Stomach smooth muscle (tissue), 2 donors: ENCODE measurements around the gene TEX26.
"Not testable (repeated sequence)": the region's sequence is repeated elsewhere in the genome, so short reads cannot be mapped to it uniquely, and the experiment has no call there.

Experiments
- H3K27ac ChIP-seq: one replicate; pipeline ENCODE4 v1.7.0; 2013; ENCODE audit warnings: mild to moderate bottlenecking, low read length, inconsistent platforms
- H3K27me3 ChIP-seq, 2 donors: one replicate each; pipeline ENCODE4 v1.7.0; 2013; ENCODE audit warnings: low read length in 2 of 2; ENCODE audit not compliant: insufficient read depth in 2 of 2, control insufficient read depth in 1 of 2
- H3K36me3 ChIP-seq, 2 donors: one replicate each; pipeline ENCODE4 v1.7.0; 2013; ENCODE audit warnings: low read length in 2 of 2; ENCODE audit not compliant: control insufficient read depth in 2 of 2, insufficient read depth in 2 of 2
- H3K4me1 ChIP-seq: one replicate; pipeline ENCODE4 v1.7.0; 2013; ENCODE audit warnings: low read length; ENCODE audit not compliant: control insufficient read depth, insufficient read depth
- H3K4me3 ChIP-seq, 2 donors: one replicate each; pipeline ENCODE4 v1.7.0; 2013; ENCODE audit warnings: low read length in 2 of 2
- H3K9ac ChIP-seq, 2 donors: one replicate each; pipeline ENCODE4 v1.7.0; 2013; ENCODE audit warnings: low read length in 2 of 2, mild to moderate bottlenecking in 1 of 2
- H3K9me3 ChIP-seq, 2 donors: one replicate each; pipeline ENCODE4 v1.7.0; 2013; ENCODE audit warnings: low read length in 2 of 2; ENCODE audit not compliant: control insufficient read depth in 2 of 2
- donor health status: healthy.
- donor health status: Pancreatic carcinoma.

TEX26 gene

DNA sequence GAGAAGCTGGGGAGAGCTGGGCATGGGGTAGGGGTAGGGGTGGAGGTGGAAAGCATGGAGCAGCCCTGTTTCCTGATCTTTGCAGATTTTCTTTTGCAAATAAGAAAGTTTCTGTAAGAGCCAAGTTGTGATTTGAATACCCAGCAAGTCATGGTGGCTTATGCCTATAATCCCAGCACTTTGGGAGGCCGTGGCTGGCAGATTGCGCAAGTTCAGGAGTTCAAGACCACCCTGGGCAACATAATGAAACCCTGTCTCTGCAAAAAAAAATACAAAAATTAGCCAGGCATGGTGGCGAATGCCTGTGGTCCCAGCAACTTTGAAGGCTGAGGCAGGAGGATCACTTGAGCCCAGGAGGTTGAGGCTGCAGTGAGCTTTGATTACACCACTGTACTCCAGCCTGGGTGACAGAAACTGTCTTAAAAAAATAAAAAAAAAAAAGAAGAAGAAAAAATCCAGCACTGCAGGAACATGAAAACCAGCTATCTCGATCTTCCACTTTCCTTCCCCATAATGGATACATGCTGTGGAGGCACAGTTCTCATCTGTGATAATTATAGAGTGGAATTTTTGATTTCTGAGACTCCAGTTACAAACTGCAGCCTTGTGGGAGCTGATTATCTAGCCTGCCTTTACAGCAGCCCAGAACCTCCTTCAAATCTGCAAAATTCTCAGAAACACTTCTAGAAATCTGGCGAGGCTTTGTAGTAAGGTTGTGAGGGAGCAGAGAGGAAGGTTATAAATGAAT, 12.1 kb upstream of the TEX26 start:
- Histone ChIP-seq H3K36me3 (no peaks in the 10 kb centered on the region), H3K9ac (no peak overlapping the region), H3K9me3 (no peaks in the 10 kb centered on the region), H3K27ac (no peak overlapping the region), H3K4me3 (no peak overlapping the region), H3K27me3 (no peaks in the 10 kb centered on the region), H3K4me1 (no peaks in the 10 kb centered on the region)

DNA sequence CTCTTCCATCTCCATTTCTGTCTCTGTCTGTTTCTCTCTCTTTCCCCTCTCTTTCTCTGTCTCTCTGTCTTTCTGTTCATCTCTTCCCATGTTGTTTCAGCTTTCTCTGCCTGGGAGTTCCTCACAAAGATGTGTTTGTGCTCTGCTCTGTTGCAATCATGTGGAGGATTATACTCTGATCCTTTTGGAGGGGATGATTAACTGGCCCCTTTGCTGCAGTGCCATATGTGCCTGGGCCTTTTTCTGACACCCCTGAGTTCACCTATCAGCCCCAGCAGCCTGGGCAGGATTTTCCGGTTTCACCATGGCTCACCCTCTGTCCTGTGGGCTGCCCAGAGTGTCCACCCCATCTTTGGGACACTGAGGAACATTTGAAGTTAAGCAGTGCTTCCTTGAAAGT, 9.0 kb upstream of the TEX26 start:
- H3K27me3 ChIP-seq = no peaks in the 10 kb centered on the region

DNA sequence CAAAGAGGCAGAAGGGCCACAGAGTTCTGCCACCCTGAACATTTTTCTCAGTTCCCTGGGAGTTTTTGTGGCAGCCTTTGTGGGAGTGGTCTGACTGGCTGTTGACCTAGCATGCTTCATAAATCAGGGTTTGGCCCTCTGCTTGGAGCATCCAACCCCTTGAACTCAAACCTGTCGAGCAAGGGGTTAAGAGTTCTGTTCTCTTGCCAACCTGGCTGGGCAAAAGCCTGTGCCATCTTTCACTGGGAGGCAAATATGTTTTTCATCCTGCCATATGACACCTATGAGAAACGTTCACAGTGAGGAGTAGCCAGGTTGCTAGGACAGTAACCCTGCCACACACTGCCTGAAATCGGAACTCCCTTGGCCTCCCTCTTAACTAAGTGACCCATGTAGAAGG, 7.7 kb upstream of the TEX26 start:
- Histone ChIP-seq H3K9ac (no peak overlapping the region), H3K36me3 (no peaks in the 10 kb centered on the region), H3K4me3 (no peak overlapping the region), H3K27me3 (no peaks in the 10 kb centered on the region), H3K9me3 (no peaks in the 10 kb centered on the region), H3K27ac (no peak overlapping the region), H3K4me1 (no peaks in the 10 kb centered on the region)

More for the DNA sequence above, 9.0 kb upstream of the TEX26 start:
- no peaks in the 10 kb centered on the region for H3K9me3 ChIP-seq
- H3K4me3 ChIP-seq = no peak overlapping the region
- no peaks in the 10 kb centered on the region for H3K4me1 ChIP-seq
- no peak overlapping the region for H3K9ac ChIP-seq
- H3K36me3 ChIP-seq = no peaks in the 10 kb centered on the region
- H3K27ac ChIP-seq = no peak overlapping the region

DNA sequence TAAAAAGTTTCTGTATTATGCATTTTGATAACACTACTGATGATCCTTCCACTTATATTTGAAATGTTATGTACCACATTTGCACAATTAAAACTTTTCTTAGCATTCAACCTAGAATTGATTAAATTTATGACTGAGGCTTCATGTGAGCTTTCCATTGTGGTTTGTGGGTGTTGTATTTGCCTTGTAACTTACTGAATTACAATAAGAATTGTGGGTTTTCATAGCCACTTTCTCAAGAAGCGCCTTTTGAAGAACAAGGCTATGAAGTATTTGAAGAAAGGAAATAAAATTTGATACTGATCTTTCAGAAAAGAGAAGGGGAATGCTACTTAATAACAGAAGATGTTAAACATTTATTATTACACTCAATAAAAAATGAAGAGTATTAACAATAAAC, 7.0 kb upstream of the TEX26 start:
- no peak overlapping the region for H3K4me3 ChIP-seq
- no peaks in the 10 kb centered on the region for H3K9me3 ChIP-seq

DNA sequence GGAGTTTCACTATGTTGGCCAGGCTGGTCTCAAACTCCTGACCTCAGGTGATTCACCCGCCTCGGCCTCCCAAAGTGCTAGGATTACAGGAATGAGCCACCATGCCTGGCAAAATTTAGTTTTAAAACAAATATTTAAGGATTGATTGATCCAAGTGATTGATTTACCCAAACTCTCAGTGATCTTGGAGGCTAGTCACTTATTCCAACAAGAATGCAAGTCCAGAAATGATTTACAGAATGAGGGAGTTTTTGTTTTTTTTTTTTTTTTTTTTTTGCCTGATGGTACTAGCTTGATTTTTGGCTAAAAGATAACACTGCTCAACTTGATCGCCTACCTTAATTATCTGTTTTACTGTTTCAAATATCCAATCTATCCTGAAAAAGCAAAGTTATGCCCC, 5.7 kb upstream of the TEX26 start:
- no peak overlapping the region for H3K9ac ChIP-seq
- no peaks in the 10 kb centered on the region for H3K9me3 ChIP-seq
- H3K36me3 ChIP-seq = no peaks in the 10 kb centered on the region
- H3K4me1 ChIP-seq = no peaks in the 10 kb centered on the region
- no peak overlapping the region for H3K4me3 ChIP-seq
- H3K27ac ChIP-seq = no peak overlapping the region
- H3K27me3 ChIP-seq = no peaks in the 10 kb centered on the region

More for the DNA sequence above, 7.0 kb upstream of the TEX26 start:
- H3K36me3 ChIP-seq = no peaks in the 10 kb centered on the region
- no peak overlapping the region for H3K9ac ChIP-seq
- H3K27ac ChIP-seq = no peak overlapping the region
- no peaks in the 10 kb centered on the region for H3K27me3 ChIP-seq
- no peaks in the 10 kb centered on the region for H3K4me1 ChIP-seq

DNA sequence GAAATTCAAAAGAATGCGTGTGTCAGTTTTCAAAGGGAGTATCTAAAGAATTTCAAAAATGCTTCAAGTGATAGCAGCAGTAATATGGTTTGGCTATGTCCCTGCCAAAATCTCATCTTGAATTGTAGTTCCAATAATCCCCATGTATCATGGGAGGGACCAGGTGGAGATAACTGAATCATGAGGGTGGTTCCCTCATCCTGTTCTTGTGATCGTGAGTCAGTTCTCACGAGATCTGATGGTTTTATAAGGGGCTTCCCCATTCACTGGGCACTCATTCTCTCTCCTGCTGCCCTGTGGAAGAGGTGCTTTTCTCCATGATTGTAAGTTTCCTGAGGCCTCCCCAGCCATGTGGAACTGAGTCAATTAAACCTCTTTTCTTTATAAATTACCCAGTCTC, 5.3 kb upstream of the TEX26 start:
- H3K27ac ChIP-seq, H3K4me3 ChIP-seq, H3K27me3 ChIP-seq, H3K36me3 ChIP-seq, H3K4me1 ChIP-seq, H3K9me3 ChIP-seq, H3K9ac ChIP-seq: not testable (repeated sequence)

DNA sequence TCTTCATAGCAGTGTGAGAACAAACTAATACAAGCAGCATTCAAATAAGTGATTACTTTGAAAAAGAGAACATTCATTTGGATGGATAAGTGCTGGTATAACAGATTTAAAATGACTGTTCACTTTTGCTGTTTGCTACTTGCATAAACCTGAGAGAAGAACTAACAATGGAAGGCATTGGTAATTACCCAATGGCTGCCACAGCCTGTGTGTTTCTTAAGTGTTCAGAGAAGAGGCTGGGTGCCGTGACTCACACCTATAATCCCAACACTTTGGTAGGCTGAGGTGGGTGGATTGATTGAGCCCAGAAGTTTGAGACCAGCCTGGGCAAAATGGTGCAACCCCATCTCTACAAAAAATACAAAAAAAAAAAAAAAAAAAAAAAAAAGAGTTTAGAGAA, 4.9 kb upstream of the TEX26 start:
- H3K4me3 ChIP-seq = no peak overlapping the region
- H3K27ac ChIP-seq = no peak overlapping the region
- H3K36me3 ChIP-seq = no peaks in the 10 kb centered on the region
- H3K4me1 ChIP-seq = no peaks in the 10 kb centered on the region
- no peak overlapping the region for H3K9ac ChIP-seq
- no peaks in the 10 kb centered on the region for H3K9me3 ChIP-seq
- H3K27me3 ChIP-seq = peaks cover 0 to 3% of the 10 kb centered on the region in 2 donors

DNA sequence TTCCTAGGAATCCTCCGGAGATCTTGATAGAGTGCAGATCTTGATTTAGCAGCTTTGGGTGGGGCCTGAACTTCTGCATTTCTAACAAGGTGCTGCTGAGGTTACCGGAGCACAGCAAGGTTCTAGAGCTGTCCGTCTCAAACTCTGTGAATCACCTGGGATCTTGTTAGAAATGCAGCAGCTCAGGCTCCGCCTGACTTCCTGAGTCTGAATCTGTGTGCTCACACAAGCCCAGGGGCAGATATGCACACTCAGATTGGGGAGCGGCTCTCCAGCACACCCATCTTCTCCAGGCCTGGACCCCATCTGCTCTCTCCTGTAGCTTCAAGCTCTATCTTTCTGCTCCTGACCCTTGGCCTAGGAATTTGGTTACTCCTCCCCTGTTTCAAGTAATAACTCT, 3.5 kb upstream of the TEX26 start:
- H3K36me3 ChIP-seq = no peaks in the 10 kb centered on the region
- H3K27me3 ChIP-seq = peaks cover 0 to 11% of the 10 kb centered on the region in 2 donors
- H3K9me3 ChIP-seq = no peaks in the 10 kb centered on the region
- no peak overlapping the region for H3K9ac ChIP-seq
- no peak overlapping the region for H3K27ac ChIP-seq
- no peak overlapping the region for H3K4me3 ChIP-seq
- H3K4me1 ChIP-seq = peaks cover 2% of the 10 kb centered on the region

DNA sequence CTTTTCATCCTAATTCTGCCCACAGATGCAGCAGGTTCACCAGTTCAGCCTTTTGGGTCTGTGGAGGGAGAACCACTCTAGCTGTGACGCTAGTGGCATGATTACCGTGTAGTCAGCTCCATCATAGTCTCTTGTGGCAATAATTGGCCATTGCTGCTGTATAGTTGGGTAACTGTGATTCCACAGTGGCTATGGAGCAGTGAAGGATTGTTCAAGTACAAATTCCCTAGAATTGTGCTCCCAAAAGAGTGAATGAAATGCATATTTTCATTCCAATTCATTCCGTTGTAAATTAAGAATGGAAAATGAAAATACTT, 856 bp downstream of the TEX26 start:
- H3K4me3 ChIP-seq = no peak overlapping the region
- H3K9ac ChIP-seq = no peak overlapping the region
- H3K36me3 ChIP-seq = no peaks in the 10 kb centered on the region
- H3K4me1 ChIP-seq = peaks cover 2% of the 10 kb centered on the region
- peaks cover under 1 to 2% of the 10 kb centered on the region in 2 donors for H3K9me3 ChIP-seq
- H3K27me3 ChIP-seq = peaks cover 0 to 13% of the 10 kb centered on the region in 2 donors
- H3K27ac ChIP-seq = no peak overlapping the region

DNA sequence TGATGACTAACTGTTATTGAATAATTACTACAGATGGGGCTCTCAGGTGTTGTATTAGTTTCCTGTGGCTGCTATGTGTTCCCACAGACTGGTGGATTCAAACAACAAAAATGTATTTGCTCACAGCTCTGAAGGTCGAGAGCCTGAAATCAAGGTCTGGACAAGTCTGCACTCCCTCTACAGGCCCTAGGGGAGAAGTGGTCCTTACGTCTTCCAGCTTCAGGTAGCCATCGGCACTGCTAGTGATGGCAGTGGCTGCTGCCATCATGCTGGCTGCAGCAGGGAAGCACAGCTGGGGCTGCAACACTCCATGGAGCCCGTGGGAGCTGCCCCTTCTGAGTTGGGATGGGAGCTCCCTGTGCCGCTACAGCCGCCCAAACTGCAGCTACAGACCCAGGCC, 1.9 kb downstream of the TEX26 start:
- Histone ChIP-seq H3K4me1 (peaks cover 2% of the 10 kb centered on the region), H3K36me3 (no peaks in the 10 kb centered on the region), H3K27ac (no peak overlapping the region), H3K27me3 (peaks cover 0 to 13% of the 10 kb centered on the region in 2 donors), H3K9me3 (peaks cover 5 to 7% of the 10 kb centered on the region in 2 donors), H3K4me3 (no peak overlapping the region), H3K9ac (no peak overlapping the region)

DNA sequence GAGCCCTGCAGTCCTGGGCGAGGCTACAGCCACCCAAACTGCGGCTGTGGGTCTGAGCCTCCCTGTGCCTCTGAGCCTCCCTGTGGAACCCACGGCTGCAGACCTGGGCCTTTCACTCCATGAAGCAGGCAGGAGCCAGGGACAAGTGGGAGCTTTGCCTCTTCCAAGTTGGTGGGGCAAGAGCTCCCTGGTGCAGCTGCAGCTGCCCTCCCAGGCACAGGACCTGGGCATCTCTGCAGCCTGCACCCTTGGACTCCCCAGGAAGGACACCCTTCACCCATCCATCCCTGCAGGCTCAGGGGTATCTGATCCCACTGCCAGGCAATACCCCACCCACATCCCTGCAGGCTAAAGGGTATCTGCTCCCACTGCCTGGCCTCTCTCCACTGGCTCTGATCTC, 2.3 kb downstream of the TEX26 start:
- H3K36me3 ChIP-seq = no peaks in the 10 kb centered on the region
- H3K27me3 ChIP-seq = peaks cover 0 to 13% of the 10 kb centered on the region in 2 donors
- H3K9me3 ChIP-seq = peaks cover 5 to 7% of the 10 kb centered on the region in 2 donors
- no peak overlapping the region for H3K9ac ChIP-seq
- H3K27ac ChIP-seq = no peak overlapping the region
- peaks cover 2% of the 10 kb centered on the region for H3K4me1 ChIP-seq
- no peak overlapping the region for H3K4me3 ChIP-seq
